Large intestine (tissue), 3 donors: ENCODE measurements around the gene CES5A. TPM values are rescaled to one million over a fixed set of nuclear protein-coding genes. Genes with fewer than 3 reads are reported as not detected.
"Not testable (repeated sequence)": the region's sequence is repeated elsewhere in the genome, so short reads cannot be mapped to it uniquely, and the experiment has no call there.

Source experiments
- DNase-seq, 2 donors: peaks; one replicate each; pipeline versions ENCODE4 v3.0.0 to v3.0.0-alpha.2; 2013
- H3K27ac ChIP-seq: one replicate; pipeline ENCODE4 v1.5.1; 2013; ENCODE audit warnings: low read length
- H3K27me3 ChIP-seq: 2 replicates; pipeline ENCODE4 v1.6.1; 2013; ENCODE audit warnings: low read length; ENCODE audit not compliant: control insufficient read depth, insufficient read depth
- H3K36me3 ChIP-seq: 2 replicates; pipeline ENCODE4 v1.6.1; 2013; ENCODE audit warnings: low read length; ENCODE audit not compliant: control insufficient read depth, insufficient read depth
- H3K4me1 ChIP-seq: one replicate; pipeline ENCODE4 v1.6.1; 2013; ENCODE audit warnings: low read length; ENCODE audit not compliant: control insufficient read depth, insufficient read depth
- H3K4me3 ChIP-seq: one replicate; pipeline ENCODE4 v1.5.1; 2013; ENCODE audit warnings: low read length
- H3K9me3 ChIP-seq: one replicate; pipeline ENCODE4 v1.6.1; 2013; ENCODE audit warnings: mild to moderate bottlenecking, low read depth, low read length, moderate library complexity; ENCODE audit not compliant: control insufficient read depth
- WGBS: methylation state at CpG from one replicate; pipeline ENCODE4 v1.1.5; 2013; ENCODE audit warnings: low lambda C conversion rate; ENCODE audit not compliant: insufficient coverage; 5-methylcytosine and 5-hydroxymethylcytosine counted together
- polyA plus RNA-seq: library from polyadenylated mRNA; unstranded; fragments of 120-200 nt; gene quantifications from one replicate; pipeline ENCODE4 v1.2.1, GENCODE V29; 2013

Gene CES5A
- polyA plus RNA-seq, 1 donor = not detected

GRCh38 chr16:55888546-55888945, 13.4 kb upstream of the CES5A start:
- Histone ChIP-seq H3K4me1 (no peaks in the 10 kb centered on the region), H3K27me3 (no peaks in the 10 kb centered on the region), H3K4me3 (no peak overlapping the region), H3K9me3 (no peaks in the 10 kb centered on the region), H3K36me3 (no peaks in the 10 kb centered on the region), H3K27ac (no peak overlapping the region)
- WGBS = no CpG with 5 or more reads among the region's 2 CpGs
- no peak for DNase-seq

GRCh38 chr16:55876854-55877253, 1.7 kb upstream of the CES5A start:
- Histone ChIP-seq H3K4me1 (no peaks in the 10 kb centered on the region), H3K36me3 (no peaks in the 10 kb centered on the region), H3K27me3 (no peaks in the 10 kb centered on the region), H3K4me3 (no peak overlapping the region), H3K27ac (no peak overlapping the region), H3K9me3 (no peaks in the 10 kb centered on the region)
- WGBS = no CpG with 5 or more reads among the region's 4 CpGs
- DNase-seq = no peak

GRCh38 chr16:55873122-55873521, 2.1 kb downstream of the CES5A start:
- Histone ChIP-seq H3K4me1 (no peaks in the 10 kb centered on the region), H3K27ac (no peak overlapping the region), H3K27me3 (no peaks in the 10 kb centered on the region), H3K9me3 (no peaks in the 10 kb centered on the region), H3K36me3 (no peaks in the 10 kb centered on the region), H3K4me3 (no peak overlapping the region)
- no CpG with 5 or more reads among the region's 5 CpGs for WGBS
- no peak for DNase-seq

- DNase-seq = no peak
- H3K27me3 ChIP-seq = no peaks in the 10 kb centered on the region
- no peak overlapping the region for H3K27ac ChIP-seq
- WGBS = 100% methylated on average over 1 of the region's 7 CpGs
- H3K9me3 ChIP-seq = no peaks in the 10 kb centered on the region
- H3K36me3 ChIP-seq = no peaks in the 10 kb centered on the region
- no peaks in the 10 kb centered on the region for H3K4me1 ChIP-seq
- H3K4me3 ChIP-seq = no peak overlapping the region
Observed at GRCh38 chr16:55872130-55872529, 3.0 kb downstream of the CES5A start.

- H3K36me3 ChIP-seq = no peaks in the 10 kb centered on the region
- no peaks in the 10 kb centered on the region for H3K27me3 ChIP-seq
- H3K4me1 ChIP-seq = no peaks in the 10 kb centered on the region
- no peaks in the 10 kb centered on the region for H3K9me3 ChIP-seq
- WGBS = no CpG with 5 or more reads among the region's 10 CpGs
- DNase-seq = no peak
- H3K27ac ChIP-seq = no peak overlapping the region
- no peak overlapping the region for H3K4me3 ChIP-seq
Observed at GRCh38 chr16:55871411-55872038, 3.6 kb downstream of the CES5A start.

GRCh38 chr16:55868980-55869379, 6.2 kb downstream of the CES5A start:
- DNase-seq = no peak
- Histone ChIP-seq H3K27ac (no peak overlapping the region), H3K36me3 (no peaks in the 10 kb centered on the region), H3K9me3 (no peaks in the 10 kb centered on the region), H3K27me3 (no peaks in the 10 kb centered on the region), H3K4me3 (no peak overlapping the region), H3K4me1 (no peaks in the 10 kb centered on the region)
- WGBS = 100% methylated on average over 1 of the region's 7 CpGs

- no CpG with 5 or more reads among the region's 2 CpGs for WGBS
- DNase-seq = no peak
- H3K27ac ChIP-seq = no peak overlapping the region
Observed at GRCh38 chr16:55868137-55868536, 7.0 kb downstream of the CES5A start.

GRCh38 chr16:55861288-55861687, 13.9 kb downstream of the CES5A start:
- H3K27me3 ChIP-seq = no peaks in the 10 kb centered on the region
- no peak for DNase-seq
- no peaks in the 10 kb centered on the region for H3K36me3 ChIP-seq
- H3K4me1 ChIP-seq = no peaks in the 10 kb centered on the region
- H3K4me3 ChIP-seq = no peak overlapping the region
- H3K9me3 ChIP-seq = no peaks in the 10 kb centered on the region
- no CpG with 5 or more reads among the region's 4 CpGs for WGBS
- H3K27ac ChIP-seq = no peak overlapping the region

More at GRCh38 chr16:55868137-55868536, 7.0 kb downstream of the CES5A start:
- no peak overlapping the region for H3K4me3 ChIP-seq
- no peaks in the 10 kb centered on the region for H3K9me3 ChIP-seq
- no peaks in the 10 kb centered on the region for H3K36me3 ChIP-seq
- H3K4me1 ChIP-seq = no peaks in the 10 kb centered on the region
- H3K27me3 ChIP-seq = no peaks in the 10 kb centered on the region

- not testable (repeated sequence) for DNase-seq, H3K4me1 ChIP-seq, H3K4me3 ChIP-seq, H3K27me3 ChIP-seq, H3K36me3 ChIP-seq, H3K27ac ChIP-seq, H3K9me3 ChIP-seq
- WGBS = no CpG with 5 or more reads among the region's 1 CpG
Observed at GRCh38 chr16:55857650-55858049, 17.5 kb downstream of the CES5A start.

- Histone ChIP-seq H3K4me3 (no peak overlapping the region), H3K4me1 (no peaks in the 10 kb centered on the region), H3K9me3 (no peaks in the 10 kb centered on the region), H3K27me3 (no peaks in the 10 kb centered on the region), H3K27ac (no peak overlapping the region), H3K36me3 (no peaks in the 10 kb centered on the region)
- WGBS = 86% methylated on average over 3 of the region's 3 CpGs
- DNase-seq = no peak
Observed at GRCh38 chr16:55856950-55857349, 18.2 kb downstream of the CES5A start.

- WGBS = no CpG with 5 or more reads among the region's 3 CpGs
- Histone ChIP-seq H3K4me3 (no peak overlapping the region), H3K27me3 (no peaks in the 10 kb centered on the region), H3K9me3 (no peaks in the 10 kb centered on the region), H3K4me1 (no peaks in the 10 kb centered on the region), H3K27ac (no peak overlapping the region), H3K36me3 (no peaks in the 10 kb centered on the region)
- DNase-seq = no peak
Observed at GRCh38 chr16:55853114-55853513, 22.1 kb downstream of the CES5A start.
